ENCODE data around the gene MAST1.

GRCh38 chr19:12838886-12839756 lies 806 bp downstream of the MAST1 start:
- TF ChIP-seq FOXA1 (IDR thresholded peaks at IDR 0.05), result no peak
- no peak for TF ChIP-seq HNF4A (conservative IDR thresholded peaks at IDR 0.05)
- no peak for TF ChIP-seq JUND (IDR thresholded peaks at IDR 0.05)
- TF ChIP-seq, protein P1, sequence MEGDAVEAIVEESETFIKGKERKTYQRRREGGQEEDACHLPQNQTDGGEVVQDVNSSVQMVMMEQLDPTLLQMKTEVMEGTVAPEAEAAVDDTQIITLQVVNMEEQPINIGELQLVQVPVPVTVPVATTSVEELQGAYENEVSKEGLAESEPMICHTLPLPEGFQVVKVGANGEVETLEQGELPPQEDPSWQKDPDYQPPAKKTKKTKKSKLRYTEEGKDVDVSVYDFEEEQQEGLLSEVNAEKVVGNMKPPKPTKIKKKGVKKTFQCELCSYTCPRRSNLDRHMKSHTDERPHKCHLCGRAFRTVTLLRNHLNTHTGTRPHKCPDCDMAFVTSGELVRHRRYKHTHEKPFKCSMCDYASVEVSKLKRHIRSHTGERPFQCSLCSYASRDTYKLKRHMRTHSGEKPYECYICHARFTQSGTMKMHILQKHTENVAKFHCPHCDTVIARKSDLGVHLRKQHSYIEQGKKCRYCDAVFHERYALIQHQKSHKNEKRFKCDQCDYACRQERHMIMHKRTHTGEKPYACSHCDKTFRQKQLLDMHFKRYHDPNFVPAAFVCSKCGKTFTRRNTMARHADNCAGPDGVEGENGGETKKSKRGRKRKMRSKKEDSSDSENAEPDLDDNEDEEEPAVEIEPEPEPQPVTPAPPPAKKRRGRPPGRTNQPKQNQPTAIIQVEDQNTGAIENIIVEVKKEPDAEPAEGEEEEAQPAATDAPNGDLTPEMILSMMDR (IDR thresholded peaks at IDR 0.05; ENCODE audit: low read depth, low read length, missing input control), result no peak
